Loucy (cell line): ENCODE results near the gene TMEM235.

ENCODE experiments used
- H2AFZ ChIP-seq: fragments of 200-600 bp; sonication (generic); 2 replicates; pipeline ENCODE4 v1.6.0; 2016; ENCODE audit warnings: antibody characterized with exemption, mild to moderate bottlenecking, low read length, moderate library complexity
- H3F3A ChIP-seq: fragments of 200-600 bp; 2 replicates; pipeline ENCODE4 v1.6.0; 2016; ENCODE audit warnings: antibody characterized with exemption, low read depth, mild to moderate bottlenecking
- H3K27me3 ChIP-seq: fragments of 200-600 bp; sonication (generic); 2 replicates; pipeline ENCODE4 v1.6.1; 2014; ENCODE audit warnings: low read length, mild to moderate bottlenecking; ENCODE audit not compliant: insufficient read depth, poor library complexity, severe bottlenecking
- H3K36me3 ChIP-seq: fragments of 200-600 bp; sonication (generic); 2 replicates; pipeline ENCODE4 v1.6.1; 2016; ENCODE audit warnings: low read length; ENCODE audit not compliant: insufficient read depth
- H3K4me1 ChIP-seq: fragments of 200-600 bp; sonication (generic); 2 replicates; pipeline ENCODE4 v1.5.1; 2014; ENCODE audit warnings: low read length, mild to moderate bottlenecking; ENCODE audit not compliant: insufficient read depth, poor library complexity, severe bottlenecking
- H3K4me2 ChIP-seq: fragments of 200-600 bp; sonication (generic); 2 replicates; pipeline ENCODE4 v1.6.0; 2014; ENCODE audit warnings: antibody characterized with exemption, low read length, low read depth, mild to moderate bottlenecking; ENCODE audit not compliant: poor library complexity, severe bottlenecking
- H3K4me3 ChIP-seq: fragments of 200-600 bp; sonication (generic); 2 replicates; pipeline ENCODE4 v1.5.1; 2014; ENCODE audit warnings: low read length, mild to moderate bottlenecking, mixed read lengths; ENCODE audit not compliant: poor library complexity, severe bottlenecking
- H3K79me2 ChIP-seq: fragments of 200-600 bp; sonication (generic); 2 replicates; pipeline ENCODE4 v1.6.1; 2014; ENCODE audit warnings: low read length; ENCODE audit not compliant: insufficient read depth
- H3K9ac ChIP-seq: fragments of 200-600 bp; sonication (generic); 2 replicates; pipeline ENCODE4 v1.6.0; 2014; ENCODE audit warnings: mild to moderate bottlenecking, low read depth, low read length, moderate library complexity; ENCODE audit not compliant: poor library complexity, severe bottlenecking
- H3K9me2 ChIP-seq: fragments of 200-600 bp; sonication (generic); replicated peaks from 2 replicates; pipeline ENCODE4 v1.6.1; 2016; ENCODE audit warnings: low read depth, low read length, mixed read lengths
- H3K9me3 ChIP-seq: fragments of 200-600 bp; sonication (generic); 2 replicates; pipeline ENCODE4 v1.6.1; 2014; ENCODE audit warnings: mild to moderate bottlenecking, antibody characterized with exemption, low read length, low read depth; ENCODE audit not compliant: insufficient read depth
- H4K20me1 ChIP-seq: fragments of 200-600 bp; sonication (generic); 2 replicates; pipeline ENCODE4 v1.6.0; 2014; ENCODE audit warnings: antibody characterized with exemption, low read length, mild to moderate bottlenecking; ENCODE audit not compliant: insufficient read depth, poor library complexity, severe bottlenecking
- CTCF ChIP-seq: fragments of 200-600 bp; sonication (generic); conservative IDR thresholded peaks from 2 replicates; pipeline ENCODE4 v1.5.1; 2014; ENCODE audit warnings: mild to moderate bottlenecking, antibody characterized with exemption, low read length
- EZH2phosphoT487 ChIP-seq: fragments of 200-600 bp; IDR thresholded peaks from 2 replicates; pipeline ENCODE4 v1.6.1; 2018; ENCODE audit warnings: antibody characterized with exemption, mild to moderate bottlenecking, moderate library complexity, borderline replicate concordance

Gene TMEM235

GRCh38 chr17:78240839-78241238, 9.4 kb downstream of the TMEM235 start:
- Histone ChIP-seq H3F3A (no peaks in the 10 kb centered on the region), H3K4me2 (no peak overlapping the region), H3K79me2 (no peaks in the 10 kb centered on the region), H3K9ac (no peak overlapping the region), H3K9me3 (no peaks in the 10 kb centered on the region), H4K20me1 (no peaks in the 10 kb centered on the region), H2AFZ (peak overlapping the region; percentile 35; the same call in 1 of the 2 replicates), H3K36me3 (no peaks in the 10 kb centered on the region), H3K4me3 (no peak overlapping the region), H3K9me2 (no peaks in the 10 kb centered on the region), H3K4me1 (peaks cover 15% of the 10 kb centered on the region), H3K27me3 (no peaks in the 10 kb centered on the region)
- no peak for TF ChIP-seq CTCF
- no peak for TF ChIP-seq EZH2phosphoT487

- no peak for TF ChIP-seq CTCF
- no peak for TF ChIP-seq EZH2phosphoT487
- no peaks in the 10 kb centered on the region for H3K9me2 ChIP-seq
- H3K4me1 ChIP-seq, result peaks cover 15% of the 10 kb centered on the region
- no peaks in the 10 kb centered on the region for H3K9me3 ChIP-seq
- no peaks in the 10 kb centered on the region for H3K27me3 ChIP-seq
- H3K36me3 ChIP-seq, result no peaks in the 10 kb centered on the region
- H3F3A ChIP-seq, result no peaks in the 10 kb centered on the region
- H3K4me3 ChIP-seq, result no peak overlapping the region
- H3K4me2 ChIP-seq, result peak overlapping the region; percentile 19
- H3K79me2 ChIP-seq, result no peaks in the 10 kb centered on the region
- H4K20me1 ChIP-seq, result no peaks in the 10 kb centered on the region
- H3K9ac ChIP-seq, result no peak overlapping the region
- H2AFZ ChIP-seq, result peak overlapping the region; percentile 35; the same call in 1 of the 2 replicates
These were observed 10.0 kb downstream of the TMEM235 start for GRCh38 chr17:78241277-78242023.

- Histone ChIP-seq H3K36me3 (no peaks in the 10 kb centered on the region), H4K20me1 (no peaks in the 10 kb centered on the region), H3K9ac (peak overlapping the region; percentile 41), H3K27me3 (no peaks in the 10 kb centered on the region), H3K4me3 (no peak overlapping the region), H3K4me1 (peaks cover 15% of the 10 kb centered on the region), H2AFZ (peak overlapping the region; percentile 51; the same call in 1 of the 2 replicates), H3F3A (no peaks in the 10 kb centered on the region), H3K79me2 (no peaks in the 10 kb centered on the region), H3K9me2 (no peaks in the 10 kb centered on the region), H3K4me2 (peak overlapping the region; percentile 19), H3K9me3 (no peaks in the 10 kb centered on the region)
- TF ChIP-seq CTCF, result no peak
- no peak for TF ChIP-seq EZH2phosphoT487
These were observed 10.8 kb downstream of the TMEM235 start for GRCh38 chr17:78242024-78242742.
